Fibroblast of villous mesenchyme (primary cell): ENCODE data around the gene AOX1. TPM values are rescaled to one million over a fixed set of nuclear protein-coding genes. Genes with fewer than 3 reads are reported as not detected.

Source experiments
- DNase-seq: peaks from one replicate; pipeline ENCODE4 v3.0.0-alpha.2; 2010; ENCODE audit warnings: low read depth
- H3K4me3 ChIP-seq: 2 replicates; pipeline ENCODE4 v1.5.1; 2011; ENCODE audit warnings: low read depth, mild to moderate bottlenecking, low read length
- total RNA-seq: library from RNA; depleted of rRNA; stranded (reverse); fragments of >200 nt; gene quantifications from 2 replicates; pipeline ENCODE4 v1.2.3, GENCODE V29; 2012
- TF ChIP-seq, protein P1 (sequence below): IDR thresholded peaks from 2 replicates; pipeline ENCODE4 v1.5.1; 2012; ENCODE audit warnings: low read depth, mild to moderate bottlenecking, low read length; ENCODE audit not compliant: insufficient read depth

The AOX1 gene
- total RNA-seq, 1 donor: 57.4 TPM

- TF ChIP-seq, protein P1, sequence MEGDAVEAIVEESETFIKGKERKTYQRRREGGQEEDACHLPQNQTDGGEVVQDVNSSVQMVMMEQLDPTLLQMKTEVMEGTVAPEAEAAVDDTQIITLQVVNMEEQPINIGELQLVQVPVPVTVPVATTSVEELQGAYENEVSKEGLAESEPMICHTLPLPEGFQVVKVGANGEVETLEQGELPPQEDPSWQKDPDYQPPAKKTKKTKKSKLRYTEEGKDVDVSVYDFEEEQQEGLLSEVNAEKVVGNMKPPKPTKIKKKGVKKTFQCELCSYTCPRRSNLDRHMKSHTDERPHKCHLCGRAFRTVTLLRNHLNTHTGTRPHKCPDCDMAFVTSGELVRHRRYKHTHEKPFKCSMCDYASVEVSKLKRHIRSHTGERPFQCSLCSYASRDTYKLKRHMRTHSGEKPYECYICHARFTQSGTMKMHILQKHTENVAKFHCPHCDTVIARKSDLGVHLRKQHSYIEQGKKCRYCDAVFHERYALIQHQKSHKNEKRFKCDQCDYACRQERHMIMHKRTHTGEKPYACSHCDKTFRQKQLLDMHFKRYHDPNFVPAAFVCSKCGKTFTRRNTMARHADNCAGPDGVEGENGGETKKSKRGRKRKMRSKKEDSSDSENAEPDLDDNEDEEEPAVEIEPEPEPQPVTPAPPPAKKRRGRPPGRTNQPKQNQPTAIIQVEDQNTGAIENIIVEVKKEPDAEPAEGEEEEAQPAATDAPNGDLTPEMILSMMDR: peak; percentile 60
- DNase-seq: peak; percentile 36
- no peak overlapping the region for H3K4me3 ChIP-seq
Measured at GRCh38 chr2:200578778-200579177, 7.0 kb upstream of the AOX1 start.

- DNase-seq: no peak
- TF ChIP-seq, protein P1: no peak
- H3K4me3 ChIP-seq: no peak overlapping the region
Measured at GRCh38 chr2:200584639-200585038, 1.2 kb upstream of the AOX1 start.

DNA sequence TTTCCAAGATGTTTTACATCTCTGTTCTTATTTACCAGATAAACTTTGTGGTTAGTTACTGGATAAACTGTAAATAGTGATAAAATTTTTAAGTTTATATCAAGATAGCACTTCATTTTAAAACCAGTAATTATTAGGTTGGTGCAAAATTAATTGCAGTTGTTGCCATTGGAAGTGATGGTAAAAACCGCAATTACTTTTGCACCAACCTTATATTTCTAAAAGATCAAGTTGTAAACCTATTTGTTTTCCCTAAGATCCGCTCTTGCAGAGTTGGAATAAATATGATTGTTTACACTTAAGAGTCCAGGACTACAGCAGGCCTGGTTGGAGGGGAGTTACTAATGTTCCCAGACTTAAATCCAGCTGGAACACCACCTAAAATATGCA, 479 bp upstream of the AOX1 start:
- TF ChIP-seq, protein P1: no peak
- DNase-seq: no peak
- peak overlapping the region; percentile 68 for H3K4me3 ChIP-seq

- TF ChIP-seq, protein P1: no peak
- no peak for DNase-seq
- H3K4me3 ChIP-seq: peak overlapping the region; percentile 68
Measured at GRCh38 chr2:200586644-200586975, 796 bp downstream of the AOX1 start.

DNA sequence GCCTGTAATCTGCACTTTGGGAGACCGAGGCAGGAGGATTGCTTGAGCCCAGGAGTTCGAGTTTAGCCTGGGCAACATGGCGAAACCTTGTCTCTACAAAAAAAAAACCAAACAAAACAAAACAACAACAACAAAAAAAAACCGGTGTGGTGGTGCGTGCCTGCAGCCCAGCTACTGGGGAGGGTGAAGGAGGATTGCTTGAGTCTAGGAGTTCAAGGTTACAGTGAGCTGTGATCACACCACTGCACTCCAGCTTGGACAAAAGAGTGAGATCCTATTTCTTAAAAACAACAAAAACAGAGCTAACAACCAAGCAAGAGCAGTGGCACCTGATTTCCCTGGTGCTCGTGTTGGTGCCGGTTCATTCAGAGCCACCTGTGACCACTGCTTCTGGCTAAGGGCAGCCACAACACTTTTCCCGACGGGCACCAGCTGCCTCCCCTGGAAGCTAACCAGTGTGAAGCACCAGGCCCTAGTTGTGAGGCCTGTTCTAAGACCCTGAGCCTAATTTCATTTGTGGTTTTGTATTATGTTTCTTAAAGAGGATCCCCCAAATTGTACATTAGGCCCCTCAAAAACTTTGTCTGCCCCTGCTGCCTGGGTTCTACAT, 1.3 kb downstream of the AOX1 start:
- no peak for DNase-seq
- H3K4me3 ChIP-seq: no peak overlapping the region
- TF ChIP-seq, protein P1: no peak

- no peak for DNase-seq
- TF ChIP-seq, protein P1: no peak
- H3K4me3 ChIP-seq: no peak overlapping the region
Measured at GRCh38 chr2:200588076-200588678, 2.4 kb downstream of the AOX1 start.

DNA sequence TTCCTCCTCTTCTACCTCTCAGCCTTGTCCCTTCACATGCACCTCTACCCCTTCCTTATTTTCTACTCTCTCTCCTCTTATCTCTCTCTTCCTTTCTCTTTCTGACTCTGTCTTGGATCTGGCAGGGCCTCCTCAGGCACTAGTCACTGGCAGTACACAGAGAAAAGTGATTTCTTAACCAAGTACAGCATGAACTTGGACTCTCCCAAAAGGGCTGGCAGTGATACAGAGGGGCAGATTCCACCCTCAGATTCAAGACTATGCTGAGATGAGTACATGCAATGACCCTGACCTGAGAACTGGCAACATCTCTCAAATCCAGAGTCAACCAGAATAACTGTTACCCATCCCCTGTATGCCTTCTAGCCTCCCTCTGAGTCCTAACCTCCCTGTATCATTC, 4.3 kb downstream of the AOX1 start:
- peak; percentile 22 for DNase-seq
- TF ChIP-seq, protein P1: no peak
- H3K4me3 ChIP-seq: no peak overlapping the region
